Mammary epithelial cell (primary cell): ENCODE results near the gene PLAA.

Experiments used
- EZH2 ChIP-seq: IDR thresholded peaks from 2 replicates; pipeline ENCODE4 v1.6.1; 2012; ENCODE audit warnings: low read length, inconsistent platforms, borderline replicate concordance
- TF ChIP-seq, protein P1 (sequence below), 2 donors: IDR thresholded peaks in 1 of 2; conservative IDR thresholded peaks in 1 of 2; 2 replicates each; pipeline ENCODE4 v1.5.1; 2011 to 2012; ENCODE audit warnings: inconsistent platforms in 2 of 2, low read length in 2 of 2, mild to moderate bottlenecking in 2 of 2, control low read depth in 1 of 2, low read depth in 1 of 2; ENCODE audit not compliant: insufficient read depth in 1 of 2; ENCODE audit errors: extremely low read depth in 1 of 2

DNA sequence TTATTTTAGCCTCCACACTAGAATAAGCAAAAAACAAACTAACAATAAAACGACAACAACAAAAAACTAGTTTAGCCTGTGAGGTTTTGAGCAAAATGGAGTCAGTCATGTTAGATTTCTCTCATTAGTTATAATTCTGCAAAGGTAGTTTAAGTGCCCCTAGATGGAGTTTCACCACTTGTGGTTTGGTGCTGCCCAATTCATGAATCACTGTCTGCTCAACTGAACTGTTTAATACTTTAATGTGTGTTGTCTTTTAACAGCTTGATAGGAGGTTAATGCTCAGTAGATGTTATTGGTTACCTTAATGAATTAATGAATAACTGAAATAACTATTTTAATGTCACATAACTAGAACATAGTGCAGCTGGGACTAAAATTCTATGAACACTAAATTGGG lies 3.5 kb upstream of the PLAA start:
- TF ChIP-seq, protein P1, sequence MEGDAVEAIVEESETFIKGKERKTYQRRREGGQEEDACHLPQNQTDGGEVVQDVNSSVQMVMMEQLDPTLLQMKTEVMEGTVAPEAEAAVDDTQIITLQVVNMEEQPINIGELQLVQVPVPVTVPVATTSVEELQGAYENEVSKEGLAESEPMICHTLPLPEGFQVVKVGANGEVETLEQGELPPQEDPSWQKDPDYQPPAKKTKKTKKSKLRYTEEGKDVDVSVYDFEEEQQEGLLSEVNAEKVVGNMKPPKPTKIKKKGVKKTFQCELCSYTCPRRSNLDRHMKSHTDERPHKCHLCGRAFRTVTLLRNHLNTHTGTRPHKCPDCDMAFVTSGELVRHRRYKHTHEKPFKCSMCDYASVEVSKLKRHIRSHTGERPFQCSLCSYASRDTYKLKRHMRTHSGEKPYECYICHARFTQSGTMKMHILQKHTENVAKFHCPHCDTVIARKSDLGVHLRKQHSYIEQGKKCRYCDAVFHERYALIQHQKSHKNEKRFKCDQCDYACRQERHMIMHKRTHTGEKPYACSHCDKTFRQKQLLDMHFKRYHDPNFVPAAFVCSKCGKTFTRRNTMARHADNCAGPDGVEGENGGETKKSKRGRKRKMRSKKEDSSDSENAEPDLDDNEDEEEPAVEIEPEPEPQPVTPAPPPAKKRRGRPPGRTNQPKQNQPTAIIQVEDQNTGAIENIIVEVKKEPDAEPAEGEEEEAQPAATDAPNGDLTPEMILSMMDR (conservative IDR thresholded peaks at IDR 0.05 in 1 of 2, IDR thresholded peaks at IDR 0.05 in 1 of 2; ENCODE audit: extremely low read depth in 1 of 2, insufficient read depth in 1 of 2, low read depth in 1 of 2, low read length in 2 of 2), result no peak
- no peak for TF ChIP-seq EZH2
